H1 (cell line): ENCODE data around the gene GRIK4. TPM values are rescaled to one million over a fixed set of nuclear protein-coding genes. Genes with fewer than 3 reads are reported as not detected.

Experiments
- CHD2 ChIP-seq: IDR thresholded peaks from 2 replicates; pipeline ENCODE4 v1.6.1; 2012; ENCODE audit warnings: low read length, improper control_type of control experiment
- CHD7 ChIP-seq: fragments of 300-600 bp; sonication (generic); IDR thresholded peaks from 2 replicates; pipeline ENCODE4 v1.7.1; 2012; ENCODE audit warnings: low read length, moderate library complexity, mild to moderate bottlenecking, inconsistent platforms; ENCODE audit not compliant: insufficient replicate concordance
- FOSL1 ChIP-seq: IDR thresholded peaks from 2 replicates; pipeline ENCODE4 v1.6.1; 2011; ENCODE audit warnings: mild to moderate bottlenecking, low read depth, low read length, moderate library complexity; ENCODE audit not compliant: insufficient read depth
- POLR2A ChIP-seq, 2 experiments: IDR thresholded peaks; 1 replicate in 1 of 2; 2 replicates in 1 of 2; pipeline ENCODE4 v1.6.1; 2011; ENCODE audit warnings: low read depth in 2 of 2, low read length in 2 of 2, mild to moderate bottlenecking in 2 of 2; ENCODE audit errors: control extremely low read depth in 1 of 2
- SP4 ChIP-seq: IDR thresholded peaks from 2 replicates; pipeline ENCODE4 v1.6.1; 2012; ENCODE audit warnings: low read length, inconsistent platforms
- SUZ12 ChIP-seq: fragments of 200-600 bp; sonication (generic); IDR thresholded peaks from 2 replicates; pipeline ENCODE4 v1.6.1; 2012; ENCODE audit warnings: mild to moderate bottlenecking, inconsistent platforms, low read length, moderate library complexity, mixed read lengths
- TEAD4 ChIP-seq: IDR thresholded peaks from 2 replicates; pipeline ENCODE4 v1.6.1; 2012; ENCODE audit warnings: low read depth, low read length, inconsistent platforms, mixed read lengths
- polyA plus RNA-seq, 7 experiments: library from polyadenylated mRNA; depleted of rRNA in 3 of 7; stranded (reverse) in 5 of 7; unstranded in 2 of 7; fragments of >200 nt in 5 of 7; fragments of 200-250 nt in 2 of 7; gene quantifications; 1 replicate in 5 of 7; 2 replicates in 1 of 7; 4 replicates in 1 of 7; pipeline versions ENCODE4 v1.2.1 to v1.2.3, GENCODE V29; 2011 to 2013; ENCODE audit warnings: missing spikeins in 2 of 7, mixed read lengths in 2 of 7
- total RNA-seq: library from RNA; stranded (reverse); fragmentation: NEBNext Ultra II Directional; extraction: Animal tissue kit (Norgen Biotek cat#: 25700); gene quantifications from 2 replicates; pipeline ENCODE4 v1.2.1, GENCODE V29; 2021

The GRIK4 gene
- total and polyA plus RNA-seq, 2 of the 8 experiments (the other 6 are each of a cell fraction or from before 2014, with no cell fraction given), result 1.2 to 2.9 TPM

GRCh38 chr11:120581313-120581712 is 69.8 kb downstream of the GRIK4 start (continued):
- TF ChIP-seq CHD7 (no peak), FOSL1 (no peak), SUZ12 (no peak), SP4 (no peak), CHD2 (no peak), TEAD4 (no peak), POLR2A (IDR thresholded peaks at IDR 0.05; ENCODE audit: control extremely low read depth in 1 of 2, low read depth in 2 of 2, low read length in 2 of 2) (no peak)
